Heart right ventricle (tissue), 16 donors: ENCODE measurements around the gene C17orf50. TPM values are rescaled to one million over a fixed set of nuclear protein-coding genes. Genes with fewer than 3 reads are reported as not detected.

Experiments used
- ATAC-seq, 8 donors: fragments of 200-7000 bp; cut with Tn5 transposase; one replicate each; pipeline ENCODE4 v1.9.1; 2020; ENCODE audit warnings: mild to moderate bottlenecking in 8 of 8, moderate library complexity in 8 of 8, moderate number of reproducible peaks in 1 of 8
- DNase-seq, 2 donors: peaks; one replicate each; pipeline ENCODE4 v3.0.0-alpha.2; 2020
- H3K27ac ChIP-seq, 10 donors: fragments of 200-600 bp; sonication (generic) in 2 of 10; one replicate each; pipeline versions ENCODE4 v1.5.0 to v1.8.0; 2020 to 2022; ENCODE audit warnings: mild to moderate bottlenecking in 3 of 10
- H3K27me3 ChIP-seq, 7 donors: fragments of 200-600 bp; one replicate each; pipeline ENCODE4 v1.8.0; 2021 to 2022; ENCODE audit warnings: mild to moderate bottlenecking in 2 of 7
- H3K36me3 ChIP-seq, 9 donors: fragments of 200-600 bp; sonication (generic) in 1 of 9; one replicate each; pipeline versions ENCODE4 v1.5.0 to v1.8.0; 2020 to 2022; ENCODE audit warnings: mild to moderate bottlenecking in 2 of 9
- H3K4me1 ChIP-seq, 9 donors: fragments of 200-600 bp; sonication (generic) in 1 of 9; one replicate each; pipeline versions ENCODE4 v1.5.0 to v1.8.0; 2020 to 2022; ENCODE audit warnings: mild to moderate bottlenecking in 4 of 9
- H3K4me3 ChIP-seq, 10 donors: fragments of 200-600 bp; sonication (generic) in 2 of 10; one replicate each; pipeline versions ENCODE4 v1.5.0 to v1.8.0; 2020 to 2022; ENCODE audit warnings: mild to moderate bottlenecking in 7 of 10, moderate library complexity in 2 of 10
- H3K9me3 ChIP-seq, 11 donors: fragments of 200-600 bp in 10 of 11; sonication (generic) in 2 of 11; one replicate each; pipeline versions ENCODE4 v1.5.0 to v1.8.0; 2013 to 2022; ENCODE audit warnings: mild to moderate bottlenecking in 2 of 11, control low read depth in 1 of 11, moderate library complexity in 1 of 11
- CTCF ChIP-seq, 9 donors: fragments of 200-600 bp; sonication (generic) in 2 of 9; IDR thresholded peaks; one replicate each; pipeline versions ENCODE4 v1.5.0 to v1.8.0; 2021 to 2022; ENCODE audit warnings: antibody characterized with exemption in 9 of 9, mild to moderate bottlenecking in 5 of 9, moderate library complexity in 1 of 9
- WGBS, 2 donors: extraction: QIAGEN DNeasy Blood & Tissue Kit; methylation state at CpG; one replicate each; pipeline ENCODE4 v1.1.7; 2013; ENCODE audit warnings: inconsistent platforms in 1 of 2; 5-methylcytosine and 5-hydroxymethylcytosine counted together
- intact Hi-C, 10 donors: fragments of 100-400 bp; cut with DNase I; formaldehyde crosslinking; loops; one replicate each; pipeline versions ENCODE4 v1.11.1 to v1.14.2; 2022
- polyA plus RNA-seq, 2 donors: library from polyadenylated mRNA; stranded (reverse); fragments of 200-250 nt; gene quantifications; one replicate each; pipeline ENCODE4 v1.2.3, GENCODE V29; 2013
- total RNA-seq, 10 donors: library from RNA; stranded (reverse); fragmentation: NEBNext Ultra II Directional in 3 of 10; extraction: Animal tissue kit (Norgen Biotek cat#: 25700) in 3 of 10; gene quantifications; one replicate each; pipeline versions ENCODE4 v1.2.1 to v1.2.4, GENCODE V29; 2021 to 2023
- donor health status: Arrhythmogenic right ventricular cardiomyopathy.
- donor health status: ischemic (EF 13 %, LVEDD 7.1; RV severe dilation, severe dysfunction).
- donor health status: healthy with polysubstance abuse.
- donor health status: DM: no; HTN: yes; CAD: no.
- donor health status: DM: no; HTN: no; CAD: no.
- donor health status: ischemic (EF 25% LVEDD 6.9; RV normal size, moderate dysfunction).
- donor health status: ischemic (EF 25% LVEDD 5.7; RV mildly dilated, moderate dysfunction).
- donor health status: healthy.
- donor health status: DM: yes; HTN: yes; CAD: no.
- donor health status: Ischemic cardiomyopathy.
- donor health status: ischemic (EF 35%, LVEDD 5.7; RV mildly dilated, moderate dysfunction).
- donor health status: nonischemic (EF 11% LVEDD 7.7; RV severe dilation, severe dysfunction).
- donor health status: DM: yes; HTN: yes; CAD: no.
- donor health status: PGD.
- donor health status: ischemic (EF 29% LVEDD 5.4; RV normal size, mild dysfunction).
- donor health status: nonischemic (EF 23%, LVEDD 6.1; RV moderate dilation, normal function).

Gene C17orf50
- total and polyA plus RNA-seq, 12 donors, result not detected

DNA sequence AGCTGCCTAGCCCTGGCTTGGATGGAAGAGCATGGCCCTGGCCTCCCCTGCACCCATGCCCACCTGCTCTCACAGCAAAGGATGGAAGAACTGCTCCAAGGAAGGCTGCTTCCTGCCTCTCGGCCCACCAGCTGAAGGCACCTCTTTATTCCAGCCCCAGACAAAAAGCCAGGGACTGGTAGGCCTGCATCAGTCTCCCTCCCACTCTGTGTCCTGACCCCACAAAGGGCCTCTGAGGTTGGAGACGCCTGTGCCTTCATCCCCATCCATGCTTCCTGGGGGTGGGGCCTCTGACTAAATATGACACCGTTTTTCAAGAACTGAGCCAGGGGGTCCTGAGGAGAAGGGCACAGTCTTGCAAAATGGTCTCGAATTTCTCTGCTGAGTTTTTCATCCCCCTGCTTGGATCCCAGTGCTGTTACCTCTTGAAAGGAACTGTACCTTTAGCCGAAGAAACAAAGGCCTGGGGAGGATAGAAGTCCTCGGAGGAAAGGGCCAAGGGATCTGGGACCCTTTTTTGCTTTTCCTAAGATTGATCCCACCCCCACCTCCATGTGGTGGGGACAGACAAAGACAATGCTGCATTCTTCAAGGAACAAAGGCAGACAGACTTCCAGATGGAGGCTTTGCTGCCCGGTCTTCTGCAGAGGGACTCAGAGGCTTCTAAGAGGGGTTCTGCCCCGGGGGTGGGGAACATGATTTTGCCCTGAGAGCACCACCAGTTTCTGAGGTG, 5.2 kb downstream of the C17orf50 start:
- intact Hi-C loops, result loop anchor here in 5 of 10 donors (2.0 to 10.0 kb wide), 4 partner anchors 35 to 591 kb away; no protein-coding TSS in a partner anchor
- ATAC-seq, result no peak
- H3K27me3 ChIP-seq, result peaks cover 0 to 10% (median 0%) of the 10 kb centered on the region in 7 donors
- H3K4me1 ChIP-seq, result peaks cover 2 to 28% (median 8%) of the 10 kb centered on the region in 9 donors
- H3K4me3 ChIP-seq, result no peak overlapping the region
- 80 to 83% methylated on average over 8 of the region's 8 CpGs for WGBS, 2 donors
- H3K9me3 ChIP-seq, result no peaks in the 10 kb centered on the region
- no peak overlapping the region for H3K27ac ChIP-seq
- H3K36me3 ChIP-seq, result no peaks in the 10 kb centered on the region
- TF ChIP-seq CTCF (IDR thresholded peaks at IDR 0.05), result no peak
- no peak for DNase-seq

- WGBS, 2 donors, result 93 to 94% methylated on average over 24 of the region's 24 CpGs
- Histone ChIP-seq H3K27me3 (peaks cover 0 to 10% (median 0%) of the 10 kb centered on the region in 7 donors), H3K9me3 (no peaks in the 10 kb centered on the region), H3K4me1 (peaks cover 2 to 28% (median 8%) of the 10 kb centered on the region in 9 donors), H3K27ac (no peak overlapping the region), H3K36me3 (no peaks in the 10 kb centered on the region), H3K4me3 (no peak overlapping the region)
- TF ChIP-seq CTCF (IDR thresholded peaks at IDR 0.05), result no peak
- ATAC-seq (peak in 1 of 8 donors; percentile 19), DNase-seq (no peak)
- intact Hi-C loops, result loop anchor here in 3 of 10 donors (2.0 to 10.0 kb wide), 4 partner anchors 34 to 592 kb away; no protein-coding TSS in a partner anchor
These were observed 5.8 kb downstream of the C17orf50 start for GRCh38 chr17:35766489-35766877.

GRCh38 chr17:35766903-35767510, 6.3 kb downstream of the C17orf50 start:
- peak; percentile 19 to 70 (median 58) for TF ChIP-seq CTCF (IDR thresholded peaks at IDR 0.05)
- ATAC-seq, result peak in 2 of 8 donors; percentile 37 to 50

DNA sequence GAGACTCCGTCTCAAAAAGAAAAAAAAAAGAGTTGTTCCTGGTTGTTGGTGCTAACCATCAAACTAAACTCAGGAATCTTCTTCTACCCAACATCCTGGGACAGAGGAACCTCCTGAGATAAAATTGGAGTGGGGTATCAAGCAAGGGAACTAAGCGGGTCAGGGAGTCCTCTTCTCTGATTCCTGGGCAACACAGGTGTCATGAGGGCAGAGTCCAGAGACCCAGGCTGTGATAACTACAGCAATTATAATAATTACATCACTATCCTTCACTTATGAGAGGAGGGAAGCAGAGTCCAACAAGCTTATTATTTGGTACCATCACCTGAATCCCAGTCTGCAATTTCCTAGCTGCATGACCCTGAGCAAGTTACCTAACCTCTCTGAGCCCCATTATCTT, 8.1 kb downstream of the C17orf50 start:
- Histone ChIP-seq H3K4me1 (peaks cover 2 to 34% (median 11%) of the 10 kb centered on the region in 9 donors), H3K36me3 (no peaks in the 10 kb centered on the region), H3K27me3 (peaks cover 0 to 10% (median 0%) of the 10 kb centered on the region in 7 donors), H3K27ac (no peak overlapping the region), H3K9me3 (no peaks in the 10 kb centered on the region), H3K4me3 (no peak overlapping the region)
- intact Hi-C loops, result loop anchor here in 2 of 10 donors (5.0 to 10.0 kb wide), 2 partner anchors 34 to 594 kb away; no protein-coding TSS in a partner anchor
- ATAC-seq (no peak), DNase-seq (no peak)
- no peak for TF ChIP-seq CTCF (IDR thresholded peaks at IDR 0.05)
- WGBS, 2 donors, result 91 to 95% methylated on average over 2 of the region's 2 CpGs

More at GRCh38 chr17:35766903-35767510, 6.3 kb downstream of the C17orf50 start:
- WGBS, 2 donors, result 46 to 49% methylated on average over 7 of the region's 7 CpGs
- Histone ChIP-seq H3K9me3 (no peaks in the 10 kb centered on the region), H3K4me3 (no peak overlapping the region), H3K27ac (no peak overlapping the region), H3K27me3 (peaks cover 0 to 10% (median 0%) of the 10 kb centered on the region in 7 donors), H3K36me3 (no peaks in the 10 kb centered on the region), H3K4me1 (peaks cover 2 to 28% (median 8%) of the 10 kb centered on the region in 9 donors)
- peak in 1 of 2 donors; percentile 44 for DNase-seq
- intact Hi-C loops, result loop anchor here in 3 of 10 donors (1.0 to 10.0 kb wide), 5 partner anchors 34 to 592 kb away; no protein-coding TSS in a partner anchor
